ENCODE measurements around the gene COPA. TPM values are rescaled to one million over a fixed set of nuclear protein-coding genes. Genes with fewer than 3 reads are reported as not detected.

COPA gene
- total RNA-seq, 1 experiment from 2014 or later, result 118 TPM

DNA sequence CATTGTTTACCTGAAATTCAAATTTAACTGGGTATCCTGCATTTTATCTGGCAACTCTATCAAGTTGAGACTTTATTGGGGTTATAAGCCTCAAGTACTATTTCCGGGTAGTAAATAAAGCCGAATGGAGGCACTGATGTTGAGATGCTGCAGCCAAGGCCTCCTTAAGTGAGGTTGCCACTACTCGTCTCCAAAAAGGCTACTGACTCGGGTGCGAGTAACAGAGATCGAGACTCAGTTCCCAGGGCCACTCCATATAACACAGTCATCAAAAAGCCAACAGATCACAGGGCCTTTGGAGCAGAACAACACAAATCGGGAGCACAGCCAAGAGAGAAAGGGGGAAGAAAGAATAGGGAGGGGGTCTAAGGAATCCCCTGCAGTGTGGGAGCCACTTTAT, 524 bp downstream of the COPA start:
- no peak overlapping the region for H3K56ac ChIP-seq (ENCODE audit: insufficient read length, low read depth, low read length)
- no peak overlapping the region for H4K91ac ChIP-seq (ENCODE audit: insufficient read length, low read depth, low read length)
- no peak overlapping the region for H3K14ac ChIP-seq (ENCODE audit: insufficient read depth, low read length)
- DNase-seq, result no peak
- no peaks in the 10 kb centered on the region for H3K27me3 ChIP-seq (ENCODE audit: insufficient read depth, low read length)
- Mint-ChIP-seq H3K9me3 (peaks cover 0 to 3% of the 10 kb centered on the region in 2 experiments; a peak in 1 of 5 replicates), H3K27ac (peak overlapping the region; percentile 98 to 99 (median 98)), H3K4me3 (peak overlapping the region; percentile 99 to 100), H3K27me3 (ENCODE audit: low read depth) (peaks cover 2% of the 10 kb centered on the region; the same call in 1 of the 2 replicates), H3K4me1 (peaks cover 25 to 26% of the 10 kb centered on the region in 2 experiments), H3K36me3 (ENCODE audit: insufficient read depth in 1 of 3, low read depth in 3 of 3) (peaks cover 10 to 46% (median 46%) of the 10 kb centered on the region in 3 experiments; a peak in 6 of 7 replicates)
- no peak overlapping the region for H2AK5ac ChIP-seq (ENCODE audit: insufficient read length, low read length)
- no peak overlapping the region for H3K23ac ChIP-seq (ENCODE audit: insufficient read length, low read depth, low read length)
- no peak overlapping the region for H3K4ac ChIP-seq (ENCODE audit: low read depth, low read length)
- no peak overlapping the region for H2BK15ac ChIP-seq (ENCODE audit: low read depth, low read length)
- H3K27ac ChIP-seq (ENCODE audit: insufficient read length, low read depth, low read length), result no peak overlapping the region
- H3K4me2 ChIP-seq (ENCODE audit: insufficient read depth, insufficient read length, low read length), result peak overlapping the region; percentile 95
- WGBS (ENCODE audit: extremely low coverage, insufficient read length, low lambda C conversion rate), result no CpG with 5 or more reads among the region's 7 CpGs
- no peak overlapping the region for H2BK20ac ChIP-seq (ENCODE audit: low read depth, low read length, poor library complexity, severe bottlenecking)
- peaks cover 7% of the 10 kb centered on the region for H3K23me2 ChIP-seq (ENCODE audit: insufficient read length, low read depth, low read length, poor library complexity, severe bottlenecking)
- TF ChIP-seq, protein P1, sequence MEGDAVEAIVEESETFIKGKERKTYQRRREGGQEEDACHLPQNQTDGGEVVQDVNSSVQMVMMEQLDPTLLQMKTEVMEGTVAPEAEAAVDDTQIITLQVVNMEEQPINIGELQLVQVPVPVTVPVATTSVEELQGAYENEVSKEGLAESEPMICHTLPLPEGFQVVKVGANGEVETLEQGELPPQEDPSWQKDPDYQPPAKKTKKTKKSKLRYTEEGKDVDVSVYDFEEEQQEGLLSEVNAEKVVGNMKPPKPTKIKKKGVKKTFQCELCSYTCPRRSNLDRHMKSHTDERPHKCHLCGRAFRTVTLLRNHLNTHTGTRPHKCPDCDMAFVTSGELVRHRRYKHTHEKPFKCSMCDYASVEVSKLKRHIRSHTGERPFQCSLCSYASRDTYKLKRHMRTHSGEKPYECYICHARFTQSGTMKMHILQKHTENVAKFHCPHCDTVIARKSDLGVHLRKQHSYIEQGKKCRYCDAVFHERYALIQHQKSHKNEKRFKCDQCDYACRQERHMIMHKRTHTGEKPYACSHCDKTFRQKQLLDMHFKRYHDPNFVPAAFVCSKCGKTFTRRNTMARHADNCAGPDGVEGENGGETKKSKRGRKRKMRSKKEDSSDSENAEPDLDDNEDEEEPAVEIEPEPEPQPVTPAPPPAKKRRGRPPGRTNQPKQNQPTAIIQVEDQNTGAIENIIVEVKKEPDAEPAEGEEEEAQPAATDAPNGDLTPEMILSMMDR (conservative IDR thresholded peaks at IDR 0.05), result no peak
- no peak overlapping the region for H2AFZ ChIP-seq (ENCODE audit: low read length)
- H3K4me1 ChIP-seq (ENCODE audit: insufficient read depth, low read length), result no peaks in the 10 kb centered on the region
- H4K5ac ChIP-seq (ENCODE audit: insufficient read length, low read depth, low read length), result no peak overlapping the region
- no peaks in the 10 kb centered on the region for H4K20me1 ChIP-seq (ENCODE audit: control insufficient read depth, insufficient read depth, insufficient read length)
- no peaks in the 10 kb centered on the region for H3K9me3 ChIP-seq (ENCODE audit: control insufficient read depth, low read depth, low read length)
- no peak overlapping the region for H4K8ac ChIP-seq (replicated peaks; ENCODE audit: insufficient read length, low read depth, low read length)
- H3K79me1 ChIP-seq (ENCODE audit: insufficient read depth, low read depth, low read length, poor library complexity, severe bottlenecking), result peaks cover 9% of the 10 kb centered on the region
- no peak overlapping the region for H3K18ac ChIP-seq (ENCODE audit: insufficient read length, low read depth, low read length)
- H3K79me2 ChIP-seq (ENCODE audit: insufficient read depth, low read length), result peaks cover 12% of the 10 kb centered on the region; the same call in 1 of the 2 replicates
- no peak overlapping the region for H2BK120ac ChIP-seq (ENCODE audit: low read depth, low read length, poor library complexity, severe bottlenecking)
- no peak overlapping the region for H2BK12ac ChIP-seq (ENCODE audit: insufficient read length, low read depth, low read length)
- no peak overlapping the region for H2BK5ac ChIP-seq (ENCODE audit: insufficient read length, low read length)
- peak overlapping the region; percentile 78 for H3K9ac ChIP-seq (ENCODE audit: extremely low read depth, insufficient read length, low read length)
- no peak overlapping the region for H3T11ph ChIP-seq (ENCODE audit: low read length)

Measured in H9 (cell line).